Mesendoderm (in vitro differentiated cells): Measurements from ENCODE around the gene RABGAP1L.
"Not testable (repeated sequence)": the region's sequence is repeated elsewhere in the genome, so short reads cannot be mapped to it uniquely, and the experiment has no call there.

Experiments
- DNase-seq: peaks from one replicate; pipeline ENCODE4 v3.0.0; 2013
- H2AK5ac ChIP-seq: 2 replicates; pipeline ENCODE4 v1.6.1; 2013; ENCODE audit warnings: low read length, inconsistent platforms
- H2BK120ac ChIP-seq: 2 replicates; pipeline ENCODE4 v1.6.1; 2013; ENCODE audit warnings: low read depth, mild to moderate bottlenecking, low read length, moderate library complexity, mixed read lengths
- H2BK15ac ChIP-seq: replicated peaks from 2 replicates; pipeline ENCODE4 v1.6.1; 2013; ENCODE audit warnings: low read depth, mild to moderate bottlenecking, moderate library complexity
- H2BK5ac ChIP-seq: 2 replicates; pipeline ENCODE4 v1.6.1; 2013; ENCODE audit warnings: low read length, inconsistent platforms
- H3K18ac ChIP-seq: 2 replicates; pipeline ENCODE4 v1.6.1; 2013; ENCODE audit warnings: mild to moderate bottlenecking, low read length, mixed read lengths
- H3K23ac ChIP-seq: one replicate; pipeline ENCODE4 v1.6.1; 2013; ENCODE audit warnings: low read length
- H3K27ac ChIP-seq: 2 replicates; pipeline ENCODE4 v1.5.1; 2013; ENCODE audit warnings: low read depth, mild to moderate bottlenecking, inconsistent platforms, low read length, moderate library complexity
- H3K27me3 ChIP-seq: 2 replicates; pipeline ENCODE4 v1.6.1; 2013; ENCODE audit warnings: low read length, control low read depth, mild to moderate bottlenecking, inconsistent platforms; ENCODE audit not compliant: insufficient read depth, poor library complexity
- H3K36me3 ChIP-seq: 2 replicates; pipeline ENCODE4 v1.6.1; 2013; ENCODE audit warnings: low read length, inconsistent platforms; ENCODE audit not compliant: control insufficient read depth, insufficient read depth
- H3K4ac ChIP-seq: one replicate; pipeline ENCODE4 v1.6.1; 2013; ENCODE audit warnings: low read depth, mild to moderate bottlenecking, low read length, moderate library complexity
- H3K4me1 ChIP-seq: 2 replicates; pipeline ENCODE4 v1.6.1; 2013; ENCODE audit warnings: low read depth, low read length, inconsistent platforms; ENCODE audit not compliant: control insufficient read depth
- H3K4me2 ChIP-seq: 2 replicates; pipeline ENCODE4 v1.6.1; 2013; ENCODE audit warnings: low read length
- H3K4me3 ChIP-seq: 2 replicates; pipeline ENCODE4 v1.5.1; 2013; ENCODE audit warnings: mild to moderate bottlenecking, low read length
- H3K56ac ChIP-seq: one replicate; pipeline ENCODE4 v1.6.1; 2013; ENCODE audit warnings: low read length
- H3K79me1 ChIP-seq: 2 replicates; pipeline ENCODE4 v1.6.1; 2013; ENCODE audit warnings: low read length, inconsistent platforms
- H3K79me2 ChIP-seq: 2 replicates; pipeline ENCODE4 v1.6.1; 2013; ENCODE audit warnings: mild to moderate bottlenecking, low read length; ENCODE audit not compliant: control insufficient read depth, insufficient read depth
- H3K9ac ChIP-seq: 2 replicates; pipeline ENCODE4 v1.6.1; 2013; ENCODE audit warnings: low read length, inconsistent platforms
- H4K5ac ChIP-seq: one replicate; pipeline ENCODE4 v1.6.1; 2013; ENCODE audit warnings: low read length
- H4K8ac ChIP-seq: one replicate; pipeline ENCODE4 v1.6.1; 2013; ENCODE audit warnings: low read depth, mild to moderate bottlenecking, control low read depth, low read length, moderate library complexity
- WGBS: extraction: QIAGEN DNeasy Blood & Tissue Kit; methylation state at CpG from one replicate; pipeline ENCODE4 v1.1.7; 2013; ENCODE audit warnings: low lambda C conversion rate, missing lambda C conversion rate; ENCODE audit not compliant: insufficient coverage; ENCODE audit errors: extremely low coverage; 5-methylcytosine and 5-hydroxymethylcytosine counted together

The RABGAP1L gene

GRCh38 chr1:174256386-174256785, 97.1 kb downstream of the RABGAP1L start:
- not testable (repeated sequence) for DNase-seq, H3K27me3 ChIP-seq, H3K27ac ChIP-seq, H3K36me3 ChIP-seq, H3K4ac ChIP-seq, H3K4me2 ChIP-seq, H3K23ac ChIP-seq, H2BK15ac ChIP-seq, H3K56ac ChIP-seq, H4K5ac ChIP-seq, H3K79me1 ChIP-seq, H3K79me2 ChIP-seq, H2AK5ac ChIP-seq, H3K4me1 ChIP-seq, H4K8ac ChIP-seq, H3K18ac ChIP-seq, H3K4me3 ChIP-seq, H2BK120ac ChIP-seq, H3K9ac ChIP-seq, H2BK5ac ChIP-seq
- WGBS: no CpG with 5 or more reads among the region's 14 CpGs

- no peaks in the 10 kb centered on the region for H3K36me3 ChIP-seq
- H3K4me2 ChIP-seq: no peak overlapping the region
- no peak overlapping the region for H2AK5ac ChIP-seq
- H3K4me3 ChIP-seq: no peak overlapping the region
- no peak overlapping the region for H3K23ac ChIP-seq
- H3K9ac ChIP-seq: no peak overlapping the region
- H3K27me3 ChIP-seq: no peaks in the 10 kb centered on the region
- DNase-seq: peak; percentile 62
- no peak overlapping the region for H4K5ac ChIP-seq
- no peaks in the 10 kb centered on the region for H3K4me1 ChIP-seq
- no peak overlapping the region for H3K18ac ChIP-seq
- no peaks in the 10 kb centered on the region for H3K79me2 ChIP-seq
- no peak overlapping the region for H3K27ac ChIP-seq
- no peak overlapping the region for H2BK15ac ChIP-seq
- H2BK5ac ChIP-seq: no peak overlapping the region
- no peak overlapping the region for H3K56ac ChIP-seq
- no peak overlapping the region for H2BK120ac ChIP-seq
- no peak overlapping the region for H3K4ac ChIP-seq
- H4K8ac ChIP-seq: no peak overlapping the region
- no peaks in the 10 kb centered on the region for H3K79me1 ChIP-seq
- WGBS: no CpG with 5 or more reads among the region's 1 CpG
Observed at GRCh38 chr1:174258148-174258550, 98.8 kb downstream of the RABGAP1L start.

GRCh38 chr1:174262349-174263241, 103.3 kb downstream of the RABGAP1L start:
- Histone ChIP-seq H3K56ac (no peak overlapping the region), H3K27ac (no peak overlapping the region), H3K4me2 (no peak overlapping the region), H2BK120ac (no peak overlapping the region), H3K4me3 (no peak overlapping the region), H2BK5ac (no peak overlapping the region), H4K8ac (no peak overlapping the region), H3K79me1 (no peaks in the 10 kb centered on the region), H3K18ac (no peak overlapping the region), H3K36me3 (no peaks in the 10 kb centered on the region), H4K5ac (no peak overlapping the region), H2BK15ac (no peak overlapping the region), H3K4me1 (no peaks in the 10 kb centered on the region), H2AK5ac (no peak overlapping the region), H3K23ac (no peak overlapping the region), H3K79me2 (no peaks in the 10 kb centered on the region), H3K4ac (no peak overlapping the region), H3K9ac (no peak overlapping the region), H3K27me3 (no peaks in the 10 kb centered on the region)
- no CpG with 5 or more reads among the region's 3 CpGs for WGBS
- peak; percentile 46 for DNase-seq

GRCh38 chr1:174265282-174265681, 106.0 kb downstream of the RABGAP1L start:
- Histone ChIP-seq H3K23ac (no peak overlapping the region), H3K56ac (no peak overlapping the region), H3K79me1 (no peaks in the 10 kb centered on the region), H3K18ac (no peak overlapping the region), H3K4ac (no peak overlapping the region), H2BK5ac (no peak overlapping the region), H3K36me3 (no peaks in the 10 kb centered on the region), H3K79me2 (no peaks in the 10 kb centered on the region), H3K27me3 (no peaks in the 10 kb centered on the region), H4K5ac (no peak overlapping the region), H2BK120ac (no peak overlapping the region), H2BK15ac (no peak overlapping the region), H3K4me3 (no peak overlapping the region), H3K9ac (no peak overlapping the region), H3K27ac (no peak overlapping the region), H4K8ac (no peak overlapping the region), H3K4me2 (no peak overlapping the region), H2AK5ac (no peak overlapping the region), H3K4me1 (no peaks in the 10 kb centered on the region)
- DNase-seq: no peak

GRCh38 chr1:174266476-174266875, 107.2 kb downstream of the RABGAP1L start:
- Histone ChIP-seq H3K36me3 (no peaks in the 10 kb centered on the region), H2AK5ac (no peak overlapping the region), H3K4me1 (no peaks in the 10 kb centered on the region), H3K27ac (no peak overlapping the region), H3K23ac (no peak overlapping the region), H3K79me1 (no peaks in the 10 kb centered on the region), H2BK5ac (no peak overlapping the region), H3K27me3 (no peaks in the 10 kb centered on the region), H2BK120ac (no peak overlapping the region), H4K5ac (no peak overlapping the region), H3K4ac (no peak overlapping the region), H3K56ac (no peak overlapping the region), H3K18ac (no peak overlapping the region), H3K4me3 (no peak overlapping the region), H3K9ac (no peak overlapping the region), H3K4me2 (no peak overlapping the region), H4K8ac (no peak overlapping the region), H2BK15ac (no peak overlapping the region), H3K79me2 (no peaks in the 10 kb centered on the region)
- no CpG with 5 or more reads among the region's 2 CpGs for WGBS
- DNase-seq: no peak
